Astrocyte of the spinal cord (primary cell): ENCODE data around the gene SRGAP1.

Source experiments
- DNase-seq: peaks from one replicate; pipeline ENCODE4 v3.0.0; 2011; ENCODE audit warnings: low read depth, low spot score
- H3K4me3 ChIP-seq: 2 replicates; pipeline ENCODE4 v1.5.1; 2011; ENCODE audit warnings: low read depth, mild to moderate bottlenecking, low read length, moderate library complexity
- in situ Hi-C: cut with HindIII; loops from 2 replicates; pipeline ENCODE4 v1.10.0; 2017; ENCODE audit warnings: low sequenced_read_pairs
- TF ChIP-seq, protein P1 (sequence below): IDR thresholded peaks from 2 replicates; pipeline ENCODE4 v1.5.1; 2012; ENCODE audit warnings: low read depth, mild to moderate bottlenecking, low read length, inconsistent platforms

SRGAP1 gene

GRCh38 chr12:63976902-63977395 lies 132.4 kb downstream of the SRGAP1 start:
- TF ChIP-seq, protein P1, sequence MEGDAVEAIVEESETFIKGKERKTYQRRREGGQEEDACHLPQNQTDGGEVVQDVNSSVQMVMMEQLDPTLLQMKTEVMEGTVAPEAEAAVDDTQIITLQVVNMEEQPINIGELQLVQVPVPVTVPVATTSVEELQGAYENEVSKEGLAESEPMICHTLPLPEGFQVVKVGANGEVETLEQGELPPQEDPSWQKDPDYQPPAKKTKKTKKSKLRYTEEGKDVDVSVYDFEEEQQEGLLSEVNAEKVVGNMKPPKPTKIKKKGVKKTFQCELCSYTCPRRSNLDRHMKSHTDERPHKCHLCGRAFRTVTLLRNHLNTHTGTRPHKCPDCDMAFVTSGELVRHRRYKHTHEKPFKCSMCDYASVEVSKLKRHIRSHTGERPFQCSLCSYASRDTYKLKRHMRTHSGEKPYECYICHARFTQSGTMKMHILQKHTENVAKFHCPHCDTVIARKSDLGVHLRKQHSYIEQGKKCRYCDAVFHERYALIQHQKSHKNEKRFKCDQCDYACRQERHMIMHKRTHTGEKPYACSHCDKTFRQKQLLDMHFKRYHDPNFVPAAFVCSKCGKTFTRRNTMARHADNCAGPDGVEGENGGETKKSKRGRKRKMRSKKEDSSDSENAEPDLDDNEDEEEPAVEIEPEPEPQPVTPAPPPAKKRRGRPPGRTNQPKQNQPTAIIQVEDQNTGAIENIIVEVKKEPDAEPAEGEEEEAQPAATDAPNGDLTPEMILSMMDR, result no peak
- H3K4me3 ChIP-seq, result no peak overlapping the region
- in situ Hi-C loops, result no loop called here
- DNase-seq, result no peak

GRCh38 chr12:63977441-63977840 lies 132.9 kb downstream of the SRGAP1 start:
- in situ Hi-C loops, result no loop called here
- no peak overlapping the region for H3K4me3 ChIP-seq
- DNase-seq, result no peak
- TF ChIP-seq, protein P1, result no peak

DNA sequence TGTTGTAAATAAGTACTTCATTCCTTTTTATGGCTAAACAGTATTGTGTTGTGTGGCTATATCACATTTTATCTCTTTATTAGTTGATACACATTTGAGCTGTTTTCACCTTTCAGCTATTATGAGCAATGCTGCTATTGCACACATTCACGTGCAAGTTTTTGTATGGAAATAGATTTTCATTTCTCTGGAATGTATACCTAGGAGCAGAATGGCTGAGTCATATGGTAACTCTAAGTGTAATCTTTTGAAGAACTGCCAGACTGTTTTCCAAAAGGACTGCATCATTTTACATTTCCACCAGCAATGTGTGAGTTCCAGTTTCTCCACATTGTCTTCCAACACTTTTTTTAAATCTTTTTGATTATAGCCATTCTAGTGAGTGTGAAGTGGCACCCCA lies 134.0 kb downstream of the SRGAP1 start:
- DNase-seq, result peak; percentile 76
- TF ChIP-seq, protein P1, result no peak
- H3K4me3 ChIP-seq, result no peak overlapping the region
- in situ Hi-C loops, result no loop called here

DNA sequence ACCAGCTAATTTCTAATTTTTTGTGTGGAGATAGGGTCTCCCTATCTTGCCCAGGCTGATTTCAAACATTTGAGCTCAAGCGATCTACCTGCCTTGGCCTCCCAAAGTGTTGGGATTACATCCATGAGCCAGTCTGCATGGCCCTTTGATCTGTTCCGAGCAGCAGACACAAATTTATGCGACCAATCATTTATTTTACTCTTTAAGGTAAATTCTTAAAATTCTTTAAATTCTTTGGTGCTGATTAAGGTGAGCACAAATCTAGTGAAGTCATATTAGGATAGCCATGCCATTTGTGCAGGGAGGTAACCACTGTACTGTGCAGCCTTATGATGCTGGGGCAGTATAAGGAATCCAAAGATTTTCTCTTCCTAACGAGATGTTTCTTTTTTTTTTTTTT lies 135.7 kb downstream of the SRGAP1 start:
- H3K4me3 ChIP-seq, result no peak overlapping the region
- no peak for DNase-seq
- in situ Hi-C loops, result no loop called here
- TF ChIP-seq, protein P1, result no peak

- TF ChIP-seq, protein P1, result no peak
- in situ Hi-C loops, result no loop called here
- H3K4me3 ChIP-seq, result no peak overlapping the region
- DNase-seq, result no peak
Observed at GRCh38 chr12:63981343-63981742, 136.8 kb downstream of the SRGAP1 start.

- TF ChIP-seq, protein P1, result no peak
- no peak for DNase-seq
- no peak overlapping the region for H3K4me3 ChIP-seq
- in situ Hi-C loops, result no loop called here
Observed at GRCh38 chr12:63982604-63983295, 138.2 kb downstream of the SRGAP1 start.
